A549 (cell line): Measurements from ENCODE around the gene INCA1.
"Not testable (repeated sequence)": the region's sequence is repeated elsewhere in the genome, so short reads cannot be mapped to it uniquely, and the experiment has no call there.

ENCODE experiments used
- CBX8 ChIP-seq: fragments of 200-600 bp; sonication (generic); IDR thresholded peaks from 2 replicates; pipeline ENCODE4 v1.6.1; 2016
- CEBPB ChIP-seq, 2 experiments: fragments of >200 bp in 1 of 2; sonication (Bioruptor Twin) in 1 of 2; formaldehyde crosslinking in 1 of 2; IDR thresholded peaks; 2 replicates each; pipeline ENCODE4 v1.6.1; 2012 to 2016
- CHD2 ChIP-seq: fragments of 150-350 bp; IDR thresholded peaks from 2 replicates; pipeline ENCODE4 v1.6.1; 2014; ENCODE audit warnings: low read length; ENCODE audit not compliant: partially characterized antibody
- JUN ChIP-seq, 2 experiments: fragments of >200 bp; sonication (Bioruptor Twin); formaldehyde crosslinking; IDR thresholded peaks; 2 replicates in 1 of 2; 3 replicates in 1 of 2; pipeline ENCODE4 v1.6.1; 2016 to 2017
- JUNB ChIP-seq: fragments of >200 bp; sonication (Bioruptor Twin); formaldehyde crosslinking; IDR thresholded peaks from 2 replicates; pipeline ENCODE4 v1.6.1; 2016
- MAZ ChIP-seq: fragments of 150-350 bp; IDR thresholded peaks from 2 replicates; pipeline ENCODE4 v1.6.1; 2014; ENCODE audit warnings: antibody characterized with exemption, low read depth, low read length, borderline replicate concordance
- PHF8 ChIP-seq: fragments of 200-600 bp; sonication (generic); IDR thresholded peaks from 2 replicates; pipeline ENCODE4 v1.6.1; 2016; ENCODE audit warnings: low read depth, mild to moderate bottlenecking, antibody characterized with exemption, moderate library complexity, borderline replicate concordance
- SMC3 ChIP-seq: fragments of >200 bp; sonication (Bioruptor Twin); formaldehyde crosslinking; IDR thresholded peaks from 3 replicates; pipeline ENCODE4 v1.6.1; 2018; ENCODE audit warnings: inconsistent platforms
- SREBF2 ChIP-seq: fragments of 450-650 bp; IDR thresholded peaks from 2 replicates; pipeline ENCODE4 v1.6.1; 2014; ENCODE audit warnings: mild to moderate bottlenecking, moderate library complexity
- USF2 ChIP-seq: fragments of 450-650 bp; IDR thresholded peaks from 2 replicates; pipeline ENCODE4 v1.6.1; 2014; ENCODE audit warnings: antibody characterized with exemption
- ZFP36 ChIP-seq: fragments of 450-650 bp; IDR thresholded peaks from 2 replicates; pipeline ENCODE4 v1.6.1; 2014; ENCODE audit warnings: borderline replicate concordance; ENCODE audit not compliant: partially characterized antibody
- TF ChIP-seq, protein P1 (sequence below): fragments of >200 bp; sonication (Bioruptor Twin); formaldehyde crosslinking; IDR thresholded peaks from 3 replicates; pipeline ENCODE4 v1.5.1; 2016
- TF ChIP-seq, protein P2 (sequence below): fragments of 200-600 bp; sonication (generic); IDR thresholded peaks from 2 replicates; pipeline ENCODE4 v1.6.1; 2016; ENCODE audit warnings: antibody characterized with exemption, mild to moderate bottlenecking, moderate library complexity

GRCh38 chr17:5030168-5030567 is 32.8 kb upstream of the INCA1 start:
- not testable (repeated sequence) for TF ChIP-seq SREBF2; MAZ; CEBPB (IDR thresholded peaks at IDR 0.05); JUNB; CHD2; SMC3; CBX8; USF2; ZFP36; JUN (IDR thresholded peaks at IDR 0.05); PHF8
- TF ChIP-seq, protein P1, sequence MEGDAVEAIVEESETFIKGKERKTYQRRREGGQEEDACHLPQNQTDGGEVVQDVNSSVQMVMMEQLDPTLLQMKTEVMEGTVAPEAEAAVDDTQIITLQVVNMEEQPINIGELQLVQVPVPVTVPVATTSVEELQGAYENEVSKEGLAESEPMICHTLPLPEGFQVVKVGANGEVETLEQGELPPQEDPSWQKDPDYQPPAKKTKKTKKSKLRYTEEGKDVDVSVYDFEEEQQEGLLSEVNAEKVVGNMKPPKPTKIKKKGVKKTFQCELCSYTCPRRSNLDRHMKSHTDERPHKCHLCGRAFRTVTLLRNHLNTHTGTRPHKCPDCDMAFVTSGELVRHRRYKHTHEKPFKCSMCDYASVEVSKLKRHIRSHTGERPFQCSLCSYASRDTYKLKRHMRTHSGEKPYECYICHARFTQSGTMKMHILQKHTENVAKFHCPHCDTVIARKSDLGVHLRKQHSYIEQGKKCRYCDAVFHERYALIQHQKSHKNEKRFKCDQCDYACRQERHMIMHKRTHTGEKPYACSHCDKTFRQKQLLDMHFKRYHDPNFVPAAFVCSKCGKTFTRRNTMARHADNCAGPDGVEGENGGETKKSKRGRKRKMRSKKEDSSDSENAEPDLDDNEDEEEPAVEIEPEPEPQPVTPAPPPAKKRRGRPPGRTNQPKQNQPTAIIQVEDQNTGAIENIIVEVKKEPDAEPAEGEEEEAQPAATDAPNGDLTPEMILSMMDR, result not testable (repeated sequence)
- TF ChIP-seq, protein P2, sequence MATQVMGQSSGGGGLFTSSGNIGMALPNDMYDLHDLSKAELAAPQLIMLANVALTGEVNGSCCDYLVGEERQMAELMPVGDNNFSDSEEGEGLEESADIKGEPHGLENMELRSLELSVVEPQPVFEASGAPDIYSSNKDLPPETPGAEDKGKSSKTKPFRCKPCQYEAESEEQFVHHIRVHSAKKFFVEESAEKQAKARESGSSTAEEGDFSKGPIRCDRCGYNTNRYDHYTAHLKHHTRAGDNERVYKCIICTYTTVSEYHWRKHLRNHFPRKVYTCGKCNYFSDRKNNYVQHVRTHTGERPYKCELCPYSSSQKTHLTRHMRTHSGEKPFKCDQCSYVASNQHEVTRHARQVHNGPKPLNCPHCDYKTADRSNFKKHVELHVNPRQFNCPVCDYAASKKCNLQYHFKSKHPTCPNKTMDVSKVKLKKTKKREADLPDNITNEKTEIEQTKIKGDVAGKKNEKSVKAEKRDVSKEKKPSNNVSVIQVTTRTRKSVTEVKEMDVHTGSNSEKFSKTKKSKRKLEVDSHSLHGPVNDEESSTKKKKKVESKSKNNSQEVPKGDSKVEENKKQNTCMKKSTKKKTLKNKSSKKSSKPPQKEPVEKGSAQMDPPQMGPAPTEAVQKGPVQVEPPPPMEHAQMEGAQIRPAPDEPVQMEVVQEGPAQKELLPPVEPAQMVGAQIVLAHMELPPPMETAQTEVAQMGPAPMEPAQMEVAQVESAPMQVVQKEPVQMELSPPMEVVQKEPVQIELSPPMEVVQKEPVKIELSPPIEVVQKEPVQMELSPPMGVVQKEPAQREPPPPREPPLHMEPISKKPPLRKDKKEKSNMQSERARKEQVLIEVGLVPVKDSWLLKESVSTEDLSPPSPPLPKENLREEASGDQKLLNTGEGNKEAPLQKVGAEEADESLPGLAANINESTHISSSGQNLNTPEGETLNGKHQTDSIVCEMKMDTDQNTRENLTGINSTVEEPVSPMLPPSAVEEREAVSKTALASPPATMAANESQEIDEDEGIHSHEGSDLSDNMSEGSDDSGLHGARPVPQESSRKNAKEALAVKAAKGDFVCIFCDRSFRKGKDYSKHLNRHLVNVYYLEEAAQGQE, result not testable (repeated sequence)
